Pancreas (tissue), 10 donors: ENCODE data around the gene NDUFB5. TPM values are rescaled to one million over a fixed set of nuclear protein-coding genes. Genes with fewer than 3 reads are reported as not detected.

Source experiments
- ATAC-seq, 4 donors: fragments of 200-7000 bp; cut with Tn5 transposase; one replicate each; pipeline versions ENCODE4 v1.8.0 to v1.9.1; 2020; ENCODE audit warnings: mild to moderate bottlenecking in 4 of 4, moderate library complexity in 4 of 4
- DNase-seq, 6 donors: peaks; one replicate each; pipeline ENCODE4 v3.0.0-alpha.2; 2020
- FAIRE-seq: peaks from 2 replicates; lab custom pipeline; 2012; peaks lifted over from hg19 to GRCh38; lab: Jason Lieb, UNC
- H3K27ac ChIP-seq, 4 donors: fragments of 200-600 bp; sonication (generic); 1 replicate in 3 of 4; 2 replicates in 1 of 4; pipeline versions ENCODE4 v1.5.0 to v1.8.0; 2020
- H3K27me3 ChIP-seq, 4 donors: fragments of 200-600 bp; one replicate each; pipeline ENCODE4 v1.8.0; 2021
- H3K36me3 ChIP-seq, 3 donors: fragments of 200-600 bp; sonication (generic) in 1 of 3; one replicate each; pipeline versions ENCODE4 v1.5.0 to v1.8.0; 2020 to 2021
- H3K4me1 ChIP-seq, 3 donors: fragments of 200-600 bp; one replicate each; pipeline ENCODE4 v1.8.0; 2021
- H3K4me3 ChIP-seq, 4 donors: fragments of 200-600 bp; sonication (generic) in 2 of 4; one replicate each; pipeline versions ENCODE4 v1.5.0 to v1.8.0; 2020 to 2021
- H3K9me3 ChIP-seq, 4 donors: fragments of 200-600 bp; one replicate each; pipeline ENCODE4 v1.8.0; 2021
- WGBS, 2 donors: extraction: QIAGEN DNeasy Blood & Tissue Kit; methylation state at CpG; one replicate each; pipeline ENCODE4 v1.1.7; 2013; 5-methylcytosine and 5-hydroxymethylcytosine counted together
- intact Hi-C, 3 donors: fragments of 100-400 bp; cut with DNase I; formaldehyde crosslinking; loops; one replicate each; pipeline versions ENCODE4 v1.11.1 to v1.14.2; 2022
- polyA plus RNA-seq, 2 donors: library from polyadenylated mRNA; stranded (reverse); fragments of 200-250 nt; gene quantifications; one replicate each; pipeline ENCODE4 v1.2.3, GENCODE V29; 2013
- total RNA-seq, 6 donors: library from RNA; stranded (reverse); fragmentation: NEBNext Ultra II Directional in 4 of 6; extraction: Animal tissue kit (Norgen Biotek cat#: 25700) in 4 of 6; gene quantifications; one replicate each; pipeline versions ENCODE4 v1.2.1 to v1.2.4, GENCODE V29; 2021 to 2023
- TF ChIP-seq, protein P1 (sequence below), 4 donors: fragments of 200-600 bp; sonication (generic) in 3 of 4; IDR thresholded peaks; one replicate each; pipeline versions ENCODE4 v1.5.0 to v1.8.0; 2021; ENCODE audit warnings: antibody characterized with exemption in 4 of 4
- donor health status: healthy with polysubstance abuse.
- donor health status: DM: no; HTN: no; CAD: no; lungs with moderate emphysema.
- donor health status: DM: no; HTN: no; CAD: no.
- donor health status: control.
- donor health status: control.
- donor health status: Bipolar disorder and iron deficiency.
- donor health status: DM: yes; HTN: yes; CAD: no.
- donor health status: DM: no; HTN: no; CAD: no.
- donor health status: DM: no; HTN: no; CAD: no.
- donor health status: DM: yes; HTN: yes; CAD: no.

NDUFB5 gene
- total and polyA plus RNA-seq, 8 donors: 30.6 to 52.0 (median 44.7) TPM

DNA sequence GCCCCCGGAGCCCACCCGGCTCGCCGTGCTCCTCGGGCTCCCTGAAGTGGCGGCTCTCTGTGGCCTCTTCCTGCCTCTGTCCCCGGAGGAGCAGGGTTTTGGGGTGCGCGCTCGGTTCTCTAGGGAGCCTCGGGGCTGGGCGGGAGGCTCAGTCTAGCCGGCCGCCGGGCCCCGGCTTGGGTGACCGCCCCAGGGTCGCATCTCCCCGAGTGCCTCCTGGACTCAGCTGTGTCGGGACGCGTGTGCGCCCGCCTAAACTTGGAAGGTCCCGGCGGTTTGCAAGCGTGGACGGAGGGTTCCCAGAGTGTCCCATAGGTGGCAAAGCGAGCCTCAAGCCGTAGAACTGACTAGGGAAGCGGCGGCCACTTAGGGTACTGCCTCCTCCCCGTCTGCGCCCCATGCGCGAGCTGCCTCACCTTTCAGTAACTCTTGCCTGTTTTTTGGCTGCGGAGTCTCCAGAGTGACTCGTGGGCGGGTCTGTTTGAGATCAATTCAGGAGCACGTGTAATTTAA is 41.3 kb upstream of the NDUFB5 start:
- intact Hi-C loops: no loop called here
- peaks cover 0 to 10% (median 5%) of the 10 kb centered on the region in 3 donors for H3K4me1 ChIP-seq
- ATAC-seq (peak; percentile 66 to 83 (median 74)), FAIRE-seq (no peak), DNase-seq (peak; percentile 54 to 83 (median 70))
- 0 to 1% methylated on average over 33 to 40 of the region's 40 CpGs for WGBS, 2 donors
- H3K9me3 ChIP-seq: no peaks in the 10 kb centered on the region
- H3K27me3 ChIP-seq: no peaks in the 10 kb centered on the region
- TF ChIP-seq, protein P1, sequence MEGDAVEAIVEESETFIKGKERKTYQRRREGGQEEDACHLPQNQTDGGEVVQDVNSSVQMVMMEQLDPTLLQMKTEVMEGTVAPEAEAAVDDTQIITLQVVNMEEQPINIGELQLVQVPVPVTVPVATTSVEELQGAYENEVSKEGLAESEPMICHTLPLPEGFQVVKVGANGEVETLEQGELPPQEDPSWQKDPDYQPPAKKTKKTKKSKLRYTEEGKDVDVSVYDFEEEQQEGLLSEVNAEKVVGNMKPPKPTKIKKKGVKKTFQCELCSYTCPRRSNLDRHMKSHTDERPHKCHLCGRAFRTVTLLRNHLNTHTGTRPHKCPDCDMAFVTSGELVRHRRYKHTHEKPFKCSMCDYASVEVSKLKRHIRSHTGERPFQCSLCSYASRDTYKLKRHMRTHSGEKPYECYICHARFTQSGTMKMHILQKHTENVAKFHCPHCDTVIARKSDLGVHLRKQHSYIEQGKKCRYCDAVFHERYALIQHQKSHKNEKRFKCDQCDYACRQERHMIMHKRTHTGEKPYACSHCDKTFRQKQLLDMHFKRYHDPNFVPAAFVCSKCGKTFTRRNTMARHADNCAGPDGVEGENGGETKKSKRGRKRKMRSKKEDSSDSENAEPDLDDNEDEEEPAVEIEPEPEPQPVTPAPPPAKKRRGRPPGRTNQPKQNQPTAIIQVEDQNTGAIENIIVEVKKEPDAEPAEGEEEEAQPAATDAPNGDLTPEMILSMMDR (IDR thresholded peaks at IDR 0.05): peak; percentile 23 to 54 (median 40)
- no peaks in the 10 kb centered on the region for H3K36me3 ChIP-seq
- peak overlapping the region; percentile 72 to 81 (median 75) for H3K27ac ChIP-seq
- H3K4me3 ChIP-seq: peak overlapping the region; percentile 75 to 90 (median 86)

DNA sequence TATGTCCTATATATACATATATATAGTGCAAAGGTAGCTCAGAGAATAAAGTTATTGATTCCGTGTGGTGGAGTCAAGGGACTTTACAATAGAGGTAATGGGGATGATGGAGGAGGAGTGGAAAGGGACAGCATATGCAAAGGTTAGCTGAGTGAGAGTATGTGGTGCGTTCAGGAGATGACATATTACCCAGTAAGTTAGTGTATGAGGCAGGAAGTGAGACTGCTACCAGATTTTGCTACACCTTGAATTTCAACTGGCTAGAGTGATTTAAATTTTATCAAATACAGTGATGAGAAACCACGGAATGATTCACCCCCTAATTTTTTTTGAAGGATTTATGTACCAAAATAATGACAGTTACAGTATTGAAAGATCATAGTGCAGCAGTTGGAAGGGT is 39.1 kb upstream of the NDUFB5 start:
- Histone ChIP-seq H3K4me3 (no peak overlapping the region), H3K4me1 (peaks cover 0 to 10% (median 5%) of the 10 kb centered on the region in 3 donors), H3K36me3 (peaks cover 0 to 6% (median 5%) of the 10 kb centered on the region in 3 donors), H3K9me3 (no peaks in the 10 kb centered on the region), H3K27me3 (no peaks in the 10 kb centered on the region), H3K27ac (no peak overlapping the region)
- DNase-seq (no peak), ATAC-seq (no peak), FAIRE-seq (no peak)
- TF ChIP-seq, protein P1 (IDR thresholded peaks at IDR 0.05): no peak
- intact Hi-C loops: no loop called here
- WGBS, 2 donors: 74 to 79% methylated on average over 3 of the region's 3 CpGs

DNA sequence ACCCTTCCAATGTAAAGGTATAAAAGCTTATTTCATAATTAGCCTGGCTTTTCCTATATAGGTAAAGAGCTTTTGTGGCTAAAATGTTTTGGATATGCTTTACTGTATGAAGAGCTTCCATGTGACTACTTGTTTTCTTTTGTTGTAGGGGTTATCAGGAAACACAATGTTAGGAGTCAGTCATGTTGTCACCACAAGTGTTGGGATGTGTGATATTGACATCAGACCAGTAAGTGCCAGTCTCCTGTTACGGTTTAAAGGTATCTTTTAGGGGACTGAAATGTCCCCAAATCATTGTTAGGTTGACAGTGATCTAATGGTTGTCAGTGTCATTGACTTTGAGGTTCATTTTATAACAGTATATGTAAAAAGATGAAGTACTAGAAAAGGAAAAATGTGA is 23.6 kb upstream of the NDUFB5 start:
- H3K36me3 ChIP-seq: peaks cover 2 to 40% (median 16%) of the 10 kb centered on the region in 3 donors
- DNase-seq: no peak
- FAIRE-seq: no peak

DNA sequence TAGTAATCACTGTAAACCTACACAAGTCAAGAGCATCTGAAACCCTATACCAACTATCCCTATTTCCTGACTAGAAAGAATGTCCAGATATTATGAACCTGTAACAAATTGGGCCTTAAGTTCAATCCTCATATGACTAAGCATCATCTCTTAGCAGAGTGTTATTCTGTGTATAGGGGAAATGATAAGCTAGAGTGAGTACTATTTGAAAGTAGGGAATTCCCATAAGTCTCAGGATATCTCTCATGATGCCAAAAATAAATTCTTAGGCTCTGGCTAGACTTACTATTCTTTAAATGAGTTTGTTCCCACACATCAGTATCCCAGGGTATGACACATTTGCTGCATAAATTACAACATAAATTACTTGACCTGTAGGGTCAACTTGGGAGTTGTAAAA is 15.5 kb upstream of the NDUFB5 start:
- no peak overlapping the region for H3K27ac ChIP-seq
- ATAC-seq: no peak
- H3K9me3 ChIP-seq: no peaks in the 10 kb centered on the region
- FAIRE-seq: no peak
- H3K36me3 ChIP-seq: peaks cover 2 to 57% (median 27%) of the 10 kb centered on the region in 3 donors
- TF ChIP-seq, protein P1 (IDR thresholded peaks at IDR 0.05): no peak
- H3K4me1 ChIP-seq: no peaks in the 10 kb centered on the region
- DNase-seq: no peak
- no peaks in the 10 kb centered on the region for H3K27me3 ChIP-seq
- no peak overlapping the region for H3K4me3 ChIP-seq
- intact Hi-C loops: no loop called here

More for the DNA sequence above, 23.6 kb upstream of the NDUFB5 start:
- Histone ChIP-seq H3K4me3 (no peak overlapping the region), H3K27me3 (no peaks in the 10 kb centered on the region), H3K4me1 (no peaks in the 10 kb centered on the region), H3K27ac (no peak overlapping the region), H3K9me3 (no peaks in the 10 kb centered on the region)
- no peak for ATAC-seq
- WGBS, 2 donors: 96 to 100% methylated on average over 1 of the region's 1 CpG
- TF ChIP-seq, protein P1 (IDR thresholded peaks at IDR 0.05): no peak
- intact Hi-C loops: no loop called here

DNA sequence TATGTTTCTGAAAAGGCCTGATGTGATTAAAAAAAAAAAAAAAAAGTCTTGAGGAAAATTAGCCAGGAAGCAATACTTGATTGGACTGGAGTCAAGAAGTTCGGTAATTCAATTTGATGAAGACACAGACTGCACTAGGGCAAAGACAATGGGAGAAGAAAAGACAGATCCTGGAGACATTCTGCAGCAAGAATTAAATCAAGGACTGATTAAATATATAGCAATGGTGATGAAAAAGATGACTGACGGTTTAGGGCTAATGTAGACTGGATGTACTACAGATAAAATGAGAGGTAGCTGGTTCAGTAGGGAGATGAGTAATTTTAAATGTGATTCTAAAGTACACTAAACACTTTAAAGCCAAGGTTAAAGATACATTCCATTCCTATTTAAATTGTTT is 13.9 kb upstream of the NDUFB5 start:
- no peak overlapping the region for H3K4me3 ChIP-seq
- TF ChIP-seq, protein P1 (IDR thresholded peaks at IDR 0.05): no peak
- ATAC-seq: no peak
- intact Hi-C loops: no loop called here
- H3K27ac ChIP-seq: no peak overlapping the region
- H3K36me3 ChIP-seq: peaks cover 0 to 55% (median 23%) of the 10 kb centered on the region in 3 donors
- no peak for FAIRE-seq
- no peak for DNase-seq
- WGBS, 2 donors: 82 to 89% methylated on average over 2 of the region's 2 CpGs
- H3K9me3 ChIP-seq: no peaks in the 10 kb centered on the region
- H3K4me1 ChIP-seq: no peaks in the 10 kb centered on the region
- H3K27me3 ChIP-seq: no peaks in the 10 kb centered on the region
